Retina (tissue), 1 donor: ENCODE results near the gene EFCAB13.
"Not testable (repeated sequence)": the region's sequence is repeated elsewhere in the genome, so short reads cannot be mapped to it uniquely, and the experiment has no call there.

ENCODE experiments used
- DNase-seq: peaks from one replicate; pipeline ENCODE4 v3.0.0-alpha.2; 2016

Gene EFCAB13

DNA sequence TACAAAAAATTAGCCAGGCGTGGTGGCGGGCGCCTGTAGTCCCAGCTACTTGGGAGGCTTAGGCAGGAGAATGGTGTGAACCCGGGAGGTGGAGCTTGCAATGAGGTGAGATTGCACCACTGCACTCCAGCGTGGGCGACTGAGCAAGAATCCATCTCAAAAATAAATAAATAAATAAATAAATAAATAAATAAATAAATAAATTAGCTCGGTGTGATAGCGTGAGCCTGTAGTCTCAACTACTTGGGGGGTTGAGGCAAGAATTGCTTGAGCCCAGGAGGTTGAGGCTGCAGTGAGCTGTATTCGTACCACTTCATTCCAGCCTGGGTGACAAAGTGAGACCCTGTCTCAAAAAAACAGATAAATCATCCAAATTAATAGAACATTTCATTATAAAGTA, 108.5 kb downstream of the EFCAB13 start:
- DNase-seq, result not testable (repeated sequence)

GRCh38 chr17:47465165-47465564, 141.4 kb downstream of the EFCAB13 start:
- no peak for DNase-seq

GRCh38 chr17:47466976-47467375, 143.2 kb downstream of the EFCAB13 start:
- not testable (repeated sequence) for DNase-seq

DNA sequence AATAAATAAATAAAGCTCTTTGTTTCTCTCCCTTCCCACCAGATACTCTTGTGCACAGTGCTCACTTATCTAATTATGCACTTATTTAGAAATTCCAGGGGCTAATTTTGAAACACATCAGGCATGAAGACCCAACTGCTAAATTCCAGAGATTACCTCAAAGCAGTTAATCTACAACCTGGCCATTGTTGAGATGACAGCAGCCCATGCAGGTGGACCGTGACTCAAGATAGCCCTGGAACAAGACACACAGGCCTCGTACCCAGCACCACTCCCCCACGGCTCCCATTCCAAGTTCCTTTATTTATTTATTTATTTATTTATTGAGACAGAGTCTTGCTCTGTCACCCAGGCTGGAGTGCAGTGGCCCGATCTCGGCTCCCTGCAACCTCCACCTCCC, 147.1 kb downstream of the EFCAB13 start:
- DNase-seq, result no peak

DNA sequence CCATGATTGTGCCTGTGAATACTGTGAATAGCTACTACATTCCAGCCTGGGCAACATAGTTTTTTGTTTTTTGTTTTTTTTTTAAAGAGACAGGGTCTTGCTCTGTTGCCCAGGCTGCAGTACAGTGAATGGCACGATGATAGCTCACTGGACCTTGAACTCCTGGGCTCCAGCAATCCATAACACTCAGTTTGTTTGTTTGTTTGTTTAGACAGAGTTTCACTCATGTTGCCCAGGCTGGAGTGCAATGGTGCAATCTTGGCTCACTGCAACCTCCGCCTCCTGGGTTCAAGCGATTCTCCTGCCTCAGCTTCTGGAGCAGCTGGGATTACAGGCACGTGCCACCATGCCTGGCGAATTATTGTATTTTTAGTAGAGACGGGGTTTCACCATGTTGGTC, 148.3 kb downstream of the EFCAB13 start:
- DNase-seq, result not testable (repeated sequence)
